ENCODE results near the gene SHROOM3. TPM values are rescaled to one million over a fixed set of nuclear protein-coding genes. Genes with fewer than 3 reads are reported as not detected.

The SHROOM3 gene
- total RNA-seq, 2 donors from 2014 or later, result 142 to 160 TPM

GRCh38 chr4:76401654-76402053 is 33.4 kb upstream of the SHROOM3 start:
- Histone ChIP-seq H3K4me1 (no peaks in the 10 kb centered on the region), H3K9ac (ENCODE audit: low read depth in 2 of 2, low read length in 2 of 2) (no peak overlapping the region), H3K27ac (no peak overlapping the region), H3K9me3 (no peaks in the 10 kb centered on the region), H3K27me3 (no peaks in the 10 kb centered on the region), H3K4me3 (no peak overlapping the region), H3K36me3 (no peaks in the 10 kb centered on the region)
- intact Hi-C loops (cut with DNase I), result no loop called here
- no peak for DNase-seq
- no peak for TF ChIP-seq CTCF (IDR thresholded peaks at IDR 0.05)

- Histone ChIP-seq H3K9ac (ENCODE audit: low read depth in 2 of 2, low read length in 2 of 2) (no peak overlapping the region), H3K9me3 (no peaks in the 10 kb centered on the region), H3K4me3 (no peak overlapping the region), H3K4me1 (no peaks in the 10 kb centered on the region), H3K27ac (no peak overlapping the region), H3K36me3 (no peaks in the 10 kb centered on the region), H3K27me3 (no peaks in the 10 kb centered on the region)
- DNase-seq, result no peak
- intact Hi-C loops (cut with DNase I), result no loop called here
- TF ChIP-seq CTCF (IDR thresholded peaks at IDR 0.05), result no peak
Observed at GRCh38 chr4:76406081-76406480, 28.9 kb upstream of the SHROOM3 start.

- H3K4me1 ChIP-seq, result no peaks in the 10 kb centered on the region
- no peak overlapping the region for H3K27ac ChIP-seq
- H3K4me3 ChIP-seq, result no peak overlapping the region
- no peaks in the 10 kb centered on the region for H3K9me3 ChIP-seq
- intact Hi-C loops (cut with DNase I), result no loop called here
- no peak for DNase-seq
- H3K9ac ChIP-seq (ENCODE audit: low read depth in 2 of 2, low read length in 2 of 2), result no peak overlapping the region
- no peak for TF ChIP-seq CTCF (IDR thresholded peaks at IDR 0.05)
- no peaks in the 10 kb centered on the region for H3K27me3 ChIP-seq
- no peaks in the 10 kb centered on the region for H3K36me3 ChIP-seq
Observed at GRCh38 chr4:76407440-76408119, 27.4 kb upstream of the SHROOM3 start.

- Histone ChIP-seq H3K27me3 (no peaks in the 10 kb centered on the region), H3K4me1 (no peaks in the 10 kb centered on the region), H3K9ac (ENCODE audit: low read depth in 2 of 2, low read length in 2 of 2) (no peak overlapping the region), H3K4me3 (no peak overlapping the region), H3K27ac (no peak overlapping the region), H3K9me3 (no peaks in the 10 kb centered on the region), H3K36me3 (no peaks in the 10 kb centered on the region)
- TF ChIP-seq CTCF (IDR thresholded peaks at IDR 0.05), result no peak
- DNase-seq, result no peak
- intact Hi-C loops (cut with DNase I), result no loop called here
Observed at GRCh38 chr4:76410636-76411035, 24.4 kb upstream of the SHROOM3 start.

DNA sequence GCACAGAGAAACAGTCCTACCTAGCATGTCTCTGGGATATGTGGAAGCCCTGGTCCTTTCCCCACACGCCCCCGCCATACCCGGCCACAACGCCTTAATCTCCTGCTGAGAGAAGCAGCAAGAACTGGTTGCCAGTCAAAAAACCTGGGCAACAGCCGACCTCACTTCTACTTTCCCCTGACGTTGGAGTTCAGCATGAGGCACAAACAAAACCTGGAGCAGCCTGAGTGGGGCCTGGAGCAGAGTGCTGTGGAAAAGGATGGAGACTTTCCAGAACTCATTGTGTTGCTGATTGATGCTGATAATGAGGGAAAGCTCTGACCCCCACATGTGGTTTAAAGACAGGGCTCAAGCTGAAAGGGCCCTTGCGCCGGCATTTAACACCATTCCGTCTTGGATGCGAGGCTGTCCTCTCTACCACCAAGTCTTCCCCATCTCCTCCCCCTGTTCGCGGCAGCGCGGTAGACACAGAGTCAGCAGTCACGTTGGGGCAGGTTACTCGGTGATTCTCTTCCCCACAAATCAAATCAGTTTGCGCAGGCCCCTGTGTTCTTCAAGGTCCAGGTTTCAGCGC is 14.8 kb upstream of the SHROOM3 start:
- no peak overlapping the region for H3K9ac ChIP-seq (ENCODE audit: low read depth in 2 of 2, low read length in 2 of 2)
- no peak overlapping the region for H3K27ac ChIP-seq
- peak overlapping the region; percentile 44 for H3K4me3 ChIP-seq
- TF ChIP-seq CTCF (IDR thresholded peaks at IDR 0.05), result no peak
- no peaks in the 10 kb centered on the region for H3K4me1 ChIP-seq
- no peak for DNase-seq
- intact Hi-C loops (cut with DNase I), result no loop called here
- no peaks in the 10 kb centered on the region for H3K9me3 ChIP-seq
- H3K36me3 ChIP-seq, result no peaks in the 10 kb centered on the region
- no peaks in the 10 kb centered on the region for H3K27me3 ChIP-seq

Measured in colonic mucosa (tissue), 4 donors.